GM21390 (cell line): Measurements from ENCODE around the gene OSBPL10.

Experiments
- ATAC-seq: cut with Tn5 transposase; IDR thresholded peaks from one replicate; pipeline ENCODE4 v1.9.1; 2021; ENCODE audit not compliant: unreplicated experiment

Gene OSBPL10

GRCh38 chr3:31959951-31960792 is 20.9 kb downstream of the OSBPL10 start:
- ATAC-seq: peak; percentile 35

GRCh38 chr3:31959251-31959650 is 21.8 kb downstream of the OSBPL10 start:
- ATAC-seq: no peak

- no peak for ATAC-seq
These were observed 22.3 kb downstream of the OSBPL10 start for GRCh38 chr3:31958701-31959152.

GRCh38 chr3:31957106-31957505 is 24.0 kb downstream of the OSBPL10 start:
- ATAC-seq: no peak

GRCh38 chr3:31955581-31955980 is 25.5 kb downstream of the OSBPL10 start:
- no peak for ATAC-seq

GRCh38 chr3:31953636-31954035 is 27.4 kb downstream of the OSBPL10 start:
- no peak for ATAC-seq

- no peak for ATAC-seq
These were observed 28.0 kb downstream of the OSBPL10 start for GRCh38 chr3:31953091-31953490.

- peak; percentile 85 for ATAC-seq
These were observed 28.9 kb downstream of the OSBPL10 start for GRCh38 chr3:31952205-31952604.

- ATAC-seq: no peak
These were observed 32.8 kb downstream of the OSBPL10 start for GRCh38 chr3:31948280-31948679.

GRCh38 chr3:31947671-31948091 is 33.4 kb downstream of the OSBPL10 start:
- no peak for ATAC-seq

- ATAC-seq: no peak
These were observed 33.9 kb downstream of the OSBPL10 start for GRCh38 chr3:31947162-31947561.

GRCh38 chr3:31946484-31947081 is 34.5 kb downstream of the OSBPL10 start:
- ATAC-seq: peak; percentile 38

- no peak for ATAC-seq
These were observed 35.4 kb downstream of the OSBPL10 start for GRCh38 chr3:31945738-31946052.

GRCh38 chr3:31943041-31943440 is 38.0 kb downstream of the OSBPL10 start:
- ATAC-seq: no peak

GRCh38 chr3:31942446-31942845 is 38.6 kb downstream of the OSBPL10 start:
- no peak for ATAC-seq

GRCh38 chr3:31937225-31937624 is 43.8 kb downstream of the OSBPL10 start:
- ATAC-seq: no peak

GRCh38 chr3:31936420-31937060 is 44.5 kb downstream of the OSBPL10 start:
- no peak for ATAC-seq

- ATAC-seq: no peak
These were observed 46.2 kb downstream of the OSBPL10 start for GRCh38 chr3:31934866-31935265.

GRCh38 chr3:31934018-31934417 is 47.0 kb downstream of the OSBPL10 start:
- ATAC-seq: no peak

GRCh38 chr3:31932990-31933389 is 48.1 kb downstream of the OSBPL10 start:
- no peak for ATAC-seq

- ATAC-seq: no peak
These were observed 51.1 kb downstream of the OSBPL10 start for GRCh38 chr3:31929826-31930502.
